K562 (cell line): Measurements from ENCODE around the gene SEMA6D. TPM values are rescaled to one million over a fixed set of nuclear protein-coding genes. Genes with fewer than 3 reads are reported as not detected.

Source experiments
- ATAC-seq: fragments of 200-7000 bp; cut with Tn5 transposase; 3 replicates; pipeline ENCODE4 v1.9.1; 2020; ENCODE audit warnings: moderate library complexity
- BruUV-seq: library from RNA; stranded (reverse); fragments of 400-500 nt; replicated peaks from 2 replicates; lab custom pipeline; 2021; lab: Mats Ljungman, UMichigan
- CTCF ChIA-PET: fragments of 300-600 bp; formaldehyde crosslinking; extraction: SDS; loops from one replicate; lab custom pipeline; 2021; ENCODE audit warnings: low intra/inter-chr PET ratio; lab: Yijun Ruan, JAX
- POLR2A ChIA-PET: fragments of 300-600, 350-650 bp; sonication (Branson Sonifier 250); formaldehyde crosslinking; extraction: SDS; loops from one replicate; lab custom pipeline; 2021; ENCODE audit warnings: antibody characterized with exemption, inconsistent platforms; lab: Yijun Ruan, JAX
- DNase-seq, 4 experiments: peaks; one replicate each; pipeline versions ENCODE4 v3.0.0 to v3.0.0-alpha.2; 2011 to 2018; ENCODE audit warnings: low spot score in 3 of 4, mixed read lengths in 3 of 4; ENCODE audit errors: extremely low read depth in 1 of 4
- FAIRE-seq: peaks from 2 replicates; lab custom pipeline; 2011; peaks lifted over from hg19 to GRCh38; lab: Jason Lieb, UNC
- H2AFZ ChIP-seq: 2 replicates; pipeline ENCODE4 v1.6.0; 2011; ENCODE audit warnings: low read depth, low read length, control low read depth, inconsistent platforms
- H3K27ac ChIP-seq: fragments of 200-600 bp; 3 replicates; pipeline ENCODE4 v1.8.0; 2011; ENCODE audit warnings: low read depth, mild to moderate bottlenecking, control low read depth, inconsistent platforms, low read length, moderate library complexity, mixed read lengths; ENCODE audit errors: extremely low read depth
- H3K27me3 ChIP-seq, 2 experiments: fragments of 300-600 bp in 1 of 2; 2 replicates in 1 of 2; 3 replicates in 1 of 2; pipeline versions ENCODE4 v1.6.0 to v1.8.0; 2011; ENCODE audit warnings: inconsistent platforms in 2 of 2, low read length in 2 of 2, mild to moderate bottlenecking in 1 of 2, mixed read lengths in 1 of 2, moderate library complexity in 1 of 2; ENCODE audit not compliant: control insufficient read depth in 2 of 2, insufficient read depth in 2 of 2
- H3K36me3 ChIP-seq: fragments of 300-600 bp; 3 replicates; pipeline ENCODE4 v1.8.0; 2011; ENCODE audit warnings: mild to moderate bottlenecking, low read length, inconsistent platforms; ENCODE audit not compliant: control insufficient read depth, insufficient read depth
- H3K4me1 ChIP-seq, 2 experiments: fragments of 200-600 bp in 1 of 2; replicated peaks in 1 of 2; 2 replicates in 1 of 2; 3 replicates in 1 of 2; pipeline versions ENCODE4 v1.5.1 to v1.8.0; 2011; ENCODE audit warnings: inconsistent platforms in 2 of 2, low read length in 2 of 2, mild to moderate bottlenecking in 1 of 2, mixed read lengths in 1 of 2, moderate library complexity in 1 of 2; ENCODE audit not compliant: control insufficient read depth in 2 of 2, insufficient read depth in 2 of 2
- H3K4me2 ChIP-seq: 2 replicates; pipeline ENCODE4 v1.6.1; 2011; ENCODE audit warnings: low read length, control low read depth, inconsistent platforms, mixed read lengths; ENCODE audit not compliant: insufficient read depth
- H3K4me3 ChIP-seq: fragments of 200-600 bp; sonication (generic), shearing (Covaris generic); 2 replicates; pipeline ENCODE4 v1.5.1; 2016; ENCODE audit warnings: control low read depth, inconsistent platforms
- H3K79me2 ChIP-seq: fragments of 200-600 bp; 3 replicates; pipeline ENCODE4 v1.8.0; 2011; ENCODE audit warnings: low read length, inconsistent platforms; ENCODE audit not compliant: control insufficient read depth, insufficient read depth
- H3K9ac ChIP-seq, 2 experiments: 2 replicates each; pipeline versions ENCODE4 v1.6.0 to v1.6.1; 2011; ENCODE audit warnings: low read depth in 2 of 2, low read length in 2 of 2, control low read depth in 1 of 2, inconsistent platforms in 1 of 2, mild to moderate bottlenecking in 1 of 2, mixed read lengths in 1 of 2; ENCODE audit not compliant: insufficient read depth in 1 of 2
- H3K9me1 ChIP-seq: one replicate; pipeline ENCODE4 v1.6.0; 2011; ENCODE audit warnings: inconsistent platforms, mild to moderate bottlenecking, low read length, moderate library complexity; ENCODE audit not compliant: control insufficient read depth, insufficient read depth
- H3K9me3 ChIP-seq: replicated peaks from 2 replicates; pipeline ENCODE4 v1.5.1; 2011; ENCODE audit warnings: low read depth, low read length, inconsistent platforms; ENCODE audit not compliant: control insufficient read depth, insufficient read depth
- H4K20me1 ChIP-seq: replicated peaks from 2 replicates; pipeline ENCODE4 v1.6.1; 2011; ENCODE audit warnings: low read length, inconsistent platforms, mixed read lengths; ENCODE audit not compliant: control insufficient read depth, insufficient read depth
- CEBPG ChIP-seq, 3 experiments: fragments of 200-800 bp in 1 of 3; sonication (Bioruptor generic) in 1 of 3; sonication (generic) in 1 of 3; formaldehyde crosslinking in 1 of 3; IDR thresholded peaks in 2 of 3; conservative IDR thresholded peaks in 1 of 3; 2 replicates each; pipeline versions ENCODE4 v1.6.1 to v1.8.0; 2016 to 2022; ENCODE audit warnings: missing compliant biosample characterization in 2 of 3, missing genetic modification characterization in 2 of 3, mild to moderate bottlenecking in 1 of 3, missing genetic modification reagents in 1 of 3
- CHCHD3 ChIP-seq: fragments of 250-450 bp; sonication (Bioruptor Pico); IDR thresholded peaks from 2 replicates; pipeline ENCODE4 v2.1.2; 2022; ENCODE audit warnings: mild to moderate bottlenecking
- CREB3L1 ChIP-seq: fragments of 450-650 bp; IDR thresholded peaks from 2 replicates; pipeline ENCODE4 v1.6.1; 2014; ENCODE audit warnings: low read depth, mild to moderate bottlenecking, moderate library complexity, borderline replicate concordance
- CTBP1 ChIP-seq: fragments of 450-650 bp; IDR thresholded peaks from 2 replicates; pipeline ENCODE4 v1.6.1; 2016; ENCODE audit warnings: borderline replicate concordance
- ELF1 ChIP-seq: fragments of 200-800 bp; sonication (Bioruptor generic); IDR thresholded peaks from 2 replicates; pipeline ENCODE4 v1.6.1; 2016; ENCODE audit warnings: missing genetic modification characterization, missing compliant biosample characterization
- NCOA2 ChIP-seq, 2 experiments: fragments of 450-650 bp; IDR thresholded peaks; 2 replicates each; pipeline ENCODE4 v1.6.1; 2018; ENCODE audit warnings: mild to moderate bottlenecking in 2 of 2, moderate library complexity in 1 of 2; ENCODE audit not compliant: partially characterized antibody in 2 of 2
- PCBP2 ChIP-seq: fragments of 200-400 bp; formaldehyde crosslinking; IDR thresholded peaks from 2 replicates; pipeline ENCODE4 v1.6.1; 2018; ENCODE audit warnings: low read length, low read depth, mild to moderate bottlenecking, moderate library complexity; ENCODE audit not compliant: poor library complexity, severe bottlenecking
- PRDM10 ChIP-seq: fragments of 450-650 bp; IDR thresholded peaks from 2 replicates; pipeline ENCODE4 v1.6.1; 2018; ENCODE audit not compliant: partially characterized antibody
- SMARCE1 ChIP-seq: fragments of 450-650 bp; IDR thresholded peaks from 2 replicates; pipeline ENCODE4 v1.7.1; 2016; ENCODE audit warnings: mild to moderate bottlenecking
- SNAPC5 ChIP-seq: fragments of 250-450 bp; sonication (Bioruptor Pico); IDR thresholded peaks from 2 replicates; pipeline ENCODE4 v1.8.0; 2021; ENCODE audit warnings: moderate library complexity, mild to moderate bottlenecking, inconsistent platforms
- TFAP4 ChIP-seq: sonication (generic); formaldehyde crosslinking; IDR thresholded peaks from 2 replicates; pipeline ENCODE4 v1.8.0; 2022; ENCODE audit warnings: missing genetic modification reagents, mild to moderate bottlenecking, moderate library complexity, borderline replicate concordance
- ZBED1 ChIP-seq: IDR thresholded peaks from 2 replicates; pipeline ENCODE4 v1.6.1; 2014
- ZFP1 ChIP-seq: fragments of 450-650 bp; formaldehyde crosslinking; IDR thresholded peaks from 2 replicates; pipeline ENCODE4 v1.4.0; 2020; ENCODE audit warnings: mild to moderate bottlenecking, mixed read lengths
- ZNF217 ChIP-seq: sonication (generic); formaldehyde crosslinking; IDR thresholded peaks from 2 replicates; pipeline ENCODE4 v1.8.0; 2022; ENCODE audit warnings: mild to moderate bottlenecking, missing genetic modification reagents
- ZNF282 ChIP-seq: sonication (generic); formaldehyde crosslinking; IDR thresholded peaks from 2 replicates; pipeline ENCODE4 v1.8.1; 2023; ENCODE audit warnings: missing genetic modification reagents
- ZNF780A ChIP-seq: fragments of 250-450 bp; sonication (Bioruptor Pico); IDR thresholded peaks from 2 replicates; pipeline ENCODE4 v1.5.0; 2021; ENCODE audit warnings: mild to moderate bottlenecking
- WGBS: fragments of 100-300 bp; shearing (Covaris generic); methylation state at CpG from one replicate; pipeline ENCODE4 v1.1.6; 2016; ENCODE audit warnings: low coverage, mixed read lengths; ENCODE audit not compliant: insufficient coverage; ENCODE audit errors: missing lambda C conversion rate; 5-methylcytosine and 5-hydroxymethylcytosine counted together
- in situ Hi-C: fragments of 300-500 bp; cut with MboI; formaldehyde crosslinking; loops from 4 replicates; pipeline ENCODE4 v1.15.0; 2018; ENCODE audit warnings: inconsistent platforms, mixed read lengths
- intact Hi-C: fragments of 100-400 bp; cut with micrococcal nuclease; formaldehyde crosslinking; loops from 2 replicates; pipeline ENCODE4 v1.14.2; 2022
- polyA plus RNA-seq, 8 experiments: library from polyadenylated mRNA; depleted of rRNA in 4 of 8; stranded (reverse) in 5 of 8; unstranded in 3 of 8; fragments of >200 nt; fragmentation: Nextera tagmentation in 2 of 8; fragmentation: Illumina TruSeq in 1 of 8; extraction: Ambion mirVana in 2 of 8; extraction: Trizol in 1 of 8; gene quantifications; 2 replicates each; pipeline versions ENCODE4 v1.2.1 to v1.2.3, GENCODE V29; 2011 to 2014; ENCODE audit warnings: inconsistent platforms in 1 of 8, missing spikeins in 1 of 8
- total RNA-seq, 7 experiments: library from RNA; depleted of rRNA in 6 of 7; stranded (reverse); fragments of >200 nt in 6 of 7; fragmentation: Illumina TruSeq in 2 of 7; extraction: Trizol in 2 of 7; gene quantifications; 2 replicates each; pipeline versions ENCODE4 v1.2.1 to v1.2.3, GENCODE V29; 2011 to 2021; ENCODE audit warnings: low replicate concordance in 1 of 7

Gene SEMA6D
- total and polyA plus RNA-seq, 9 of the 15 experiments (the other 6 are each of a cell fraction or from before 2014, with no cell fraction given), result not detected

GRCh38 chr15:47721676-47722075 is 4.4 kb downstream of the SEMA6D start (continued):
- TF ChIP-seq CREB3L1, result no peak
- TF ChIP-seq NCOA2 (IDR thresholded peaks at IDR 0.05; ENCODE audit: partially characterized antibody in 2 of 2), result no peak
- TF ChIP-seq, all 486 proteins: peak for 0

- intact Hi-C loops, result no loop called here
- ChIA-PET CTCF (no interaction called here), POLR2A (no interaction called here)
- TF ChIP-seq CHCHD3 (CRISPR knock-in tag), result no peak
- TF ChIP-seq ZFP1 (CRISPR knock-in tag), result no peak
- no peak for TF ChIP-seq ELF1
- no peak for TF ChIP-seq ZBED1
- TF ChIP-seq ZNF217 (CRISPR knock-in tag), result no peak
- no peak for TF ChIP-seq TFAP4 (CRISPR knock-in tag)
- no peak for TF ChIP-seq SMARCE1
- TF ChIP-seq SNAPC5 (CRISPR knock-in tag), result no peak
- no peak for TF ChIP-seq ZNF282 (CRISPR knock-in tag)
- TF ChIP-seq CTBP1, result no peak
- no peak for TF ChIP-seq ZNF780A
- no peak for TF ChIP-seq PRDM10
- no peak for TF ChIP-seq CEBPG (CRISPR knock-in tag; IDR thresholded peaks at IDR 0.05)
- no peak for TF ChIP-seq CEBPG (tag; conservative IDR thresholded peaks at IDR 0.05 in 1 of 2, IDR thresholded peaks at IDR 0.05 in 1 of 2)
- no peak for TF ChIP-seq PCBP2
- no peak for ATAC-seq
- Histone ChIP-seq H3K79me2 (no peaks in the 10 kb centered on the region), H4K20me1 (no peaks in the 10 kb centered on the region), H3K9me3 (no peaks in the 10 kb centered on the region), H3K9me1 (no peaks in the 10 kb centered on the region), H3K9ac (no peak overlapping the region), H2AFZ (no peak overlapping the region), H3K4me1 (no peaks in the 10 kb centered on the region), H3K4me2 (no peak overlapping the region), H3K36me3 (no peaks in the 10 kb centered on the region), H3K27ac (no peak overlapping the region), H3K4me3 (no peak overlapping the region), H3K27me3 (no peaks in the 10 kb centered on the region)
- WGBS, result 0% methylated on average over 2 of the region's 2 CpGs
- DNase-seq, result no peak
- FAIRE-seq, result no peak
- BruUV-seq, result no TSS peak
- in situ Hi-C loops, result no loop called here
These were observed 7.0 kb downstream of the SEMA6D start for GRCh38 chr15:47724346-47724745.
